GM23338 (cell line): Measurements from ENCODE around the gene VWCE. TPM values are rescaled to one million over a fixed set of nuclear protein-coding genes. Genes with fewer than 3 reads are reported as not detected.

Source experiments
- ATAC-seq: fragments of 200-7000 bp; cut with Tn5 transposase; 3 replicates; pipeline ENCODE4 v1.9.1; 2020
- DNase-seq: peaks from one replicate; pipeline ENCODE4 v3.0.0-alpha.2; 2015; ENCODE audit warnings: low spot score
- H2AFZ ChIP-seq: fragments of 200-600 bp; sonication (generic); 2 replicates; pipeline ENCODE4 v1.8.0; 2016; ENCODE audit warnings: antibody characterized with exemption, mild to moderate bottlenecking, moderate library complexity
- H3F3A ChIP-seq: fragments of 200-600 bp; sonication (generic); replicated peaks from 2 replicates; pipeline ENCODE4 v1.8.0; 2017; ENCODE audit warnings: antibody characterized with exemption, mixed run types, low read depth
- H3K27ac ChIP-seq: fragments of 200-600 bp; sonication (generic); 2 replicates; pipeline ENCODE4 v1.6.1; 2016; ENCODE audit warnings: low read depth
- H3K27me3 ChIP-seq: fragments of 200-600 bp; sonication (generic); 2 replicates; pipeline ENCODE4 v1.8.0; 2016; ENCODE audit warnings: mild to moderate bottlenecking, mixed run types, moderate library complexity; ENCODE audit not compliant: insufficient read depth
- H3K36me3 ChIP-seq: fragments of 200-600 bp; sonication (generic); 2 replicates; pipeline ENCODE4 v1.8.0; 2016; ENCODE audit warnings: mild to moderate bottlenecking; ENCODE audit not compliant: insufficient read depth
- H3K4me1 ChIP-seq: fragments of 200-600 bp; sonication (generic); 2 replicates; pipeline ENCODE4 v1.8.0; 2016; ENCODE audit warnings: mild to moderate bottlenecking, moderate library complexity; ENCODE audit not compliant: insufficient read depth
- H3K4me2 ChIP-seq: fragments of 200-600 bp; sonication (generic); 2 replicates; pipeline ENCODE4 v1.7.1; 2017; ENCODE audit warnings: mixed run types
- H3K4me3 ChIP-seq: fragments of 200-600 bp; sonication (generic); 2 replicates; pipeline ENCODE4 v1.6.1; 2016; ENCODE audit warnings: mixed run types
- H3K79me2 ChIP-seq: fragments of 200-600 bp; sonication (generic); replicated peaks from 2 replicates; pipeline ENCODE4 v1.8.0; 2017; ENCODE audit warnings: mild to moderate bottlenecking; ENCODE audit not compliant: insufficient read depth
- H3K9me2 ChIP-seq: fragments of 200-600 bp; sonication (generic); 2 replicates; pipeline ENCODE4 v1.8.0; 2017; ENCODE audit not compliant: insufficient read depth
- H4K20me1 ChIP-seq: fragments of 200-600 bp; sonication (generic); replicated peaks from 2 replicates; pipeline ENCODE4 v1.8.0; 2017; ENCODE audit warnings: mild to moderate bottlenecking; ENCODE audit not compliant: insufficient read depth
- H3K27ac Mint-ChIP-seq: 2 replicates; pipeline ENCODE4 v1.8.0; 2020; ENCODE audit warnings: inconsistent platforms, mild to moderate bottlenecking, moderate library complexity, mixed read lengths
- H3K27me3 Mint-ChIP-seq: 3 replicates; pipeline ENCODE4 v1.8.0; 2022; ENCODE audit warnings: low read depth, mild to moderate bottlenecking, moderate library complexity, mixed read lengths, inconsistent platforms; ENCODE audit not compliant: insufficient read depth, poor library complexity
- H3K36me3 Mint-ChIP-seq: 3 replicates; pipeline ENCODE4 v1.8.0; 2021; ENCODE audit warnings: low read depth, mild to moderate bottlenecking, inconsistent platforms, moderate library complexity, mixed read lengths
- H3K4me1 Mint-ChIP-seq: 3 replicates; pipeline ENCODE4 v1.8.0; 2020; ENCODE audit warnings: mild to moderate bottlenecking, inconsistent platforms, mixed read lengths
- H3K4me3 Mint-ChIP-seq: 3 replicates; pipeline ENCODE4 v1.8.0; 2021; ENCODE audit warnings: moderate library complexity, mild to moderate bottlenecking, inconsistent platforms, mixed read lengths
- H3K9me3 Mint-ChIP-seq: 3 replicates; pipeline ENCODE4 v1.8.0; 2020; ENCODE audit warnings: moderate library complexity, mild to moderate bottlenecking, inconsistent platforms, mixed read lengths
- EZH2phosphoT487 ChIP-seq: fragments of 200-600 bp; sonication (generic); IDR thresholded peaks from one replicate; pipeline ENCODE4 v1.8.1; 2018; ENCODE audit warnings: antibody characterized with exemption; ENCODE audit not compliant: unreplicated experiment
- JUNB ChIP-seq: IDR thresholded peaks from one replicate; pipeline ENCODE4 v1.6.1; 2016; ENCODE audit warnings: antibody characterized with exemption; ENCODE audit not compliant: unreplicated experiment
- NANOG ChIP-seq: IDR thresholded peaks from 2 replicates; pipeline ENCODE4 v1.6.1; 2016; ENCODE audit warnings: antibody characterized with exemption, borderline replicate concordance
- POLR2AphosphoS5 ChIP-seq: IDR thresholded peaks from 2 replicates; pipeline ENCODE4 v1.6.1; 2016; ENCODE audit warnings: antibody characterized with exemption, low read depth
- ZNF331 ChIP-seq: fragments of 250-450 bp; sonication (Bioruptor Pico); IDR thresholded peaks from 2 replicates; pipeline ENCODE4 v1.5.0; 2020; ENCODE audit warnings: low read depth, mild to moderate bottlenecking, moderate library complexity
- polyA plus RNA-seq: library from polyadenylated mRNA; unstranded; fragments of >200 nt; fragmentation: Nextera tagmentation; extraction: Ambion mirVana; gene quantifications from 2 replicates; pipeline ENCODE4 v1.2.1, GENCODE V29; 2016
- total RNA-seq: library from RNA; depleted of rRNA; stranded (reverse); fragments of >200 nt; shearing (Covaris generic); gene quantifications from 2 replicates; pipeline ENCODE4 v1.2.3, GENCODE V29; 2014
- TF ChIP-seq, protein P1 (sequence below): fragments of 250-450 bp; sonication (Bioruptor Pico); IDR thresholded peaks from 2 replicates; pipeline ENCODE4 v1.5.0; 2020; ENCODE audit warnings: mild to moderate bottlenecking, moderate library complexity
- TF ChIP-seq, protein P2 (sequence below): IDR thresholded peaks from 2 replicates; pipeline ENCODE4 v1.6.1; 2016; ENCODE audit warnings: antibody characterized with exemption

VWCE gene
- total and polyA plus RNA-seq, 2 experiments from 2014 or later: 9.9 to 16.9 TPM

DNA sequence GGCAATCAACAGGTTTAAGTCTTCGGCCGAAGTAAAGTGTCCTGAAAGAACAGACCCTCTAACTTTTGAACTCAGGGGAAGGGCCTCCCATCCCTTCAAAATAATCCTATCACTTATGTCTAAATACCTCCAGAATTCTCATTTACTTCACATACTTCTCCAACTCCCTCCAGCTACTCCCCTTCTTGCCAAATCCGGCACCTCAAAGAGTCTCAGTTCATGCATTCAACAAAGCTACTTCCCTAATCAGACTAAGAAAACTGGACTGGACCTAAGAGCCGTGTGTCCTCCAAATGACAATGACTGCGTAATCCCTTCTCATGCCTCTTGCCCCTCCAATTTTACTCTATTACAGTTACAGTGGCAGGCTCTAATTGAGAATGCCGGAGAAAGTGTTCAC, 36.5 kb upstream of the VWCE start (continued):
- TF ChIP-seq, protein P1, sequence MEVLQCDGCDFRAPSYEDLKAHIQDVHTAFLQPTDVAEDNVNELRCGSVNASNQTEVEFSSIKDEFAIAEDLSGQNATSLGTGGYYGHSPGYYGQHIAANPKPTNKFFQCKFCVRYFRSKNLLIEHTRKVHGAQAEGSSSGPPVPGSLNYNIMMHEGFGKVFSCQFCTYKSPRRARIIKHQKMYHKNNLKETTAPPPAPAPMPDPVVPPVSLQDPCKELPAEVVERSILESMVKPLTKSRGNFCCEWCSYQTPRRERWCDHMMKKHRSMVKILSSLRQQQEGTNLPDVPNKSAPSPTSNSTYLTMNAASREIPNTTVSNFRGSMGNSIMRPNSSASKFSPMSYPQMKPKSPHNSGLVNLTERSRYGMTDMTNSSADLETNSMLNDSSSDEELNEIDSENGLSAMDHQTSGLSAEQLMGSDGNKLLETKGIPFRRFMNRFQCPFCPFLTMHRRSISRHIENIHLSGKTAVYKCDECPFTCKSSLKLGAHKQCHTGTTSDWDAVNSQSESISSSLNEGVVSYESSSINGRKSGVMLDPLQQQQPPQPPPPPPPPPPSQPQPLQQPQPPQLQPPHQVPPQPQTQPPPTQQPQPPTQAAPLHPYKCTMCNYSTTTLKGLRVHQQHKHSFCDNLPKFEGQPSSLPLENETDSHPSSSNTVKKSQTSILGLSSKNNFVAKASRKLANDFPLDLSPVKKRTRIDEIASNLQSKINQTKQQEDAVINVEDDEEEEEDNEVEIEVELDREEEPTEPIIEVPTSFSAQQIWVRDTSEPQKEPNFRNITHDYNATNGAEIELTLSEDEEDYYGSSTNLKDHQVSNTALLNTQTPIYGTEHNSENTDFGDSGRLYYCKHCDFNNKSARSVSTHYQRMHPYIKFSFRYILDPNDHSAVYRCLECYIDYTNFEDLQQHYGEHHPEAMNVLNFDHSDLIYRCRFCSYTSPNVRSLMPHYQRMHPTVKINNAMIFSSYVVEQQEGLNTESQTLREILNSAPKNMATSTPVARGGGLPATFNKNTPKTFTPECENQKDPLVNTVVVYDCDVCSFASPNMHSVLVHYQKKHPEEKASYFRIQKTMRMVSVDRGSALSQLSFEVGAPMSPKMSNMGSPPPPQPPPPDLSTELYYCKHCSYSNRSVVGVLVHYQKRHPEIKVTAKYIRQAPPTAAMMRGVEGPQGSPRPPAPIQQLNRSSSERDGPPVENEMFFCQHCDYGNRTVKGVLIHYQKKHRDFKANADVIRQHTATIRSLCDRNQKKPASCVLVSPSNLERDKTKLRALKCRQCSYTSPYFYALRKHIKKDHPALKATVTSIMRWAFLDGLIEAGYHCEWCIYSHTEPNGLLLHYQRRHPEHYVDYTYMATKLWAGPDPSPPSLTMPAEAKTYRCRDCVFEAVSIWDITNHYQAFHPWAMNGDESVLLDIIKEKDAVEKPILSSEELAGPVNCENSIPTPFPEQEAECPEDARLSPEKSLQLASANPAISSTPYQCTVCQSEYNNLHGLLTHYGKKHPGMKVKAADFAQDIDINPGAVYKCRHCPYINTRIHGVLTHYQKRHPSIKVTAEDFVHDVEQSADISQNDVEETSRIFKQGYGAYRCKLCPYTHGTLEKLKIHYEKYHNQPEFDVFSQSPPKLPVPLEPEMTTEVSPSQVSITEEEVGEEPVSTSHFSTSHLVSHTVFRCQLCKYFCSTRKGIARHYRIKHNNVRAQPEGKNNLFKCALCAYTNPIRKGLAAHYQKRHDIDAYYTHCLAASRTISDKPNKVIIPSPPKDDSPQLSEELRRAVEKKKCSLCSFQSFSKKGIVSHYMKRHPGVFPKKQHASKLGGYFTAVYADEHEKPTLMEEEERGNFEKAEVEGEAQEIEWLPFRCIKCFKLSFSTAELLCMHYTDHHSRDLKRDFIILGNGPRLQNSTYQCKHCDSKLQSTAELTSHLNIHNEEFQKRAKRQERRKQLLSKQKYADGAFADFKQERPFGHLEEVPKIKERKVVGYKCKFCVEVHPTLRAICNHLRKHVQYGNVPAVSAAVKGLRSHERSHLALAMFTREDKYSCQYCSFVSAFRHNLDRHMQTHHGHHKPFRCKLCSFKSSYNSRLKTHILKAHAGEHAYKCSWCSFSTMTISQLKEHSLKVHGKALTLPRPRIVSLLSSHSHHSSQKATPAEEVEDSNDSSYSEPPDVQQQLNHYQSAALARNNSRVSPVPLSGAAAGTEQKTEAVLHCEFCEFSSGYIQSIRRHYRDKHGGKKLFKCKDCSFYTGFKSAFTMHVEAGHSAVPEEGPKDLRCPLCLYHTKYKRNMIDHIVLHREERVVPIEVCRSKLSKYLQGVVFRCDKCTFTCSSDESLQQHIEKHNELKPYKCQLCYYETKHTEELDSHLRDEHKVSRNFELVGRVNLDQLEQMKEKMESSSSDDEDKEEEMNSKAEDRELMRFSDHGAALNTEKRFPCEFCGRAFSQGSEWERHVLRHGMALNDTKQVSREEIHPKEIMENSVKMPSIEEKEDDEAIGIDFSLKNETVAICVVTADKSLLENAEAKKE (CRISPR knock-in tag): no peak
- TF ChIP-seq, protein P2, sequence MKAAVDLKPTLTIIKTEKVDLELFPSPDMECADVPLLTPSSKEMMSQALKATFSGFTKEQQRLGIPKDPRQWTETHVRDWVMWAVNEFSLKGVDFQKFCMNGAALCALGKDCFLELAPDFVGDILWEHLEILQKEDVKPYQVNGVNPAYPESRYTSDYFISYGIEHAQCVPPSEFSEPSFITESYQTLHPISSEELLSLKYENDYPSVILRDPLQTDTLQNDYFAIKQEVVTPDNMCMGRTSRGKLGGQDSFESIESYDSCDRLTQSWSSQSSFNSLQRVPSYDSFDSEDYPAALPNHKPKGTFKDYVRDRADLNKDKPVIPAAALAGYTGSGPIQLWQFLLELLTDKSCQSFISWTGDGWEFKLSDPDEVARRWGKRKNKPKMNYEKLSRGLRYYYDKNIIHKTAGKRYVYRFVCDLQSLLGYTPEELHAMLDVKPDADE: no peak
- TF ChIP-seq JUNB: no peak

DNA sequence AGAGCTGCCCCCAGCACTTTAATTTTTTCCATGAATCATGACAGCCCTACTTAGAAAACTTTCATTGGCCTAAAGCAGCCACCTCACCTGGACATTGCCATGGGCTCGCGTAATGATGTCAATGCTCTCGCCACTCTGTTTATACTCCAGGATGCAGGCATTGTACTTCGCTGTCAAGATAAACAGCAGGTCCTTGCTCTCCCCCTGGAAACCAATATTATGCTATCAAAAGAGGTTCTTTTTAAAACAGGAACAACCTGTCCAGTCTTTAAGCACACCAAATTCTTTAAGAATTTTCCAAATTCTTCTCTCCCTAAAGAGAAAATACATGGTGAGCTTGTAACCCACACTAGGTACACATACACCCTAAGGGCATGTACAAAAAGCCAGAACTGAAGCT, 34.8 kb upstream of the VWCE start:
- ATAC-seq (no peak), DNase-seq (no peak)
- peaks cover 17% of the 10 kb centered on the region for H3K27me3 Mint-ChIP-seq
- peaks cover 56% of the 10 kb centered on the region for H3K36me3 Mint-ChIP-seq
- Histone ChIP-seq H3K4me2 (no peak overlapping the region), H3K36me3 (peaks cover 47% of the 10 kb centered on the region), H3K9me2 (no peaks in the 10 kb centered on the region), H2AFZ (no peak overlapping the region), H3K27ac (no peak overlapping the region), H3F3A (peaks cover 30% of the 10 kb centered on the region), H3K4me3 (no peak overlapping the region), H3K4me1 (peaks cover 13% of the 10 kb centered on the region), H3K27me3 (no peaks in the 10 kb centered on the region), H4K20me1 (peaks cover 43% of the 10 kb centered on the region), H3K79me2 (peaks cover 77% of the 10 kb centered on the region)
- no peak overlapping the region for H3K27ac Mint-ChIP-seq
- no peaks in the 10 kb centered on the region for H3K9me3 Mint-ChIP-seq
- no peak overlapping the region; the same call in 2 of the 3 replicates for H3K4me3 Mint-ChIP-seq
- H3K4me1 Mint-ChIP-seq: peaks cover 27% of the 10 kb centered on the region
- TF ChIP-seq, protein P2: no peak
- TF ChIP-seq NANOG (no peak), JUNB (no peak), POLR2AphosphoS5 (no peak), EZH2phosphoT487 (no peak), ZNF331 (no peak)
- TF ChIP-seq, protein P1 (CRISPR knock-in tag): no peak
